Keratinocyte (primary cell): Measurements from ENCODE around the gene CTNNA3.

Source experiments
- EZH2 ChIP-seq: IDR thresholded peaks from one replicate; pipeline ENCODE4 v1.6.1; 2012; ENCODE audit warnings: inconsistent platforms, mild to moderate bottlenecking, low read length, moderate library complexity
- TF ChIP-seq, protein P1 (sequence below), 3 experiments: IDR thresholded peaks in 1 of 3; conservative IDR thresholded peaks in 1 of 3; optimal IDR thresholded peaks in 1 of 3; 2 replicates in 2 of 3; 3 replicates in 1 of 3; pipeline versions ENCODE3 to v1.5.1; 2011; ENCODE audit warnings: low read length in 3 of 3, mild to moderate bottlenecking in 3 of 3, moderate library complexity in 2 of 3, control low read depth in 1 of 3, inconsistent platforms in 1 of 3; ENCODE audit not compliant: insufficient read depth in 2 of 3; ENCODE audit errors: extremely low read depth in 1 of 3

- TF ChIP-seq EZH2, result no peak
- TF ChIP-seq, protein P1, sequence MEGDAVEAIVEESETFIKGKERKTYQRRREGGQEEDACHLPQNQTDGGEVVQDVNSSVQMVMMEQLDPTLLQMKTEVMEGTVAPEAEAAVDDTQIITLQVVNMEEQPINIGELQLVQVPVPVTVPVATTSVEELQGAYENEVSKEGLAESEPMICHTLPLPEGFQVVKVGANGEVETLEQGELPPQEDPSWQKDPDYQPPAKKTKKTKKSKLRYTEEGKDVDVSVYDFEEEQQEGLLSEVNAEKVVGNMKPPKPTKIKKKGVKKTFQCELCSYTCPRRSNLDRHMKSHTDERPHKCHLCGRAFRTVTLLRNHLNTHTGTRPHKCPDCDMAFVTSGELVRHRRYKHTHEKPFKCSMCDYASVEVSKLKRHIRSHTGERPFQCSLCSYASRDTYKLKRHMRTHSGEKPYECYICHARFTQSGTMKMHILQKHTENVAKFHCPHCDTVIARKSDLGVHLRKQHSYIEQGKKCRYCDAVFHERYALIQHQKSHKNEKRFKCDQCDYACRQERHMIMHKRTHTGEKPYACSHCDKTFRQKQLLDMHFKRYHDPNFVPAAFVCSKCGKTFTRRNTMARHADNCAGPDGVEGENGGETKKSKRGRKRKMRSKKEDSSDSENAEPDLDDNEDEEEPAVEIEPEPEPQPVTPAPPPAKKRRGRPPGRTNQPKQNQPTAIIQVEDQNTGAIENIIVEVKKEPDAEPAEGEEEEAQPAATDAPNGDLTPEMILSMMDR (optimal IDR thresholded peaks at IDR 0.05 in 1 of 3, IDR thresholded peaks at IDR 0.05 in 1 of 3, conservative IDR thresholded peaks at IDR 0.05 in 1 of 3; ENCODE audit: extremely low read depth in 1 of 3, insufficient read depth in 2 of 3, low read length in 3 of 3), result no peak
These were observed 168.6 kb downstream of the CTNNA3 start for GRCh38 chr10:67527351-67527750.
